Peyer's patch (tissue), 4 donors: Measurements from ENCODE around the gene PLCH2. TPM values are rescaled to one million over a fixed set of nuclear protein-coding genes. Genes with fewer than 3 reads are reported as not detected.

Source experiments
- DNase-seq, 3 donors: peaks; one replicate each; pipeline ENCODE4 v3.0.0-alpha.2; 2017 to 2019
- H3K27ac ChIP-seq, 4 donors: fragments of 200-600 bp; sonication (generic); one replicate each; pipeline ENCODE4 v1.5.1; 2016 to 2019
- H3K27me3 ChIP-seq, 2 donors: fragments of 200-600 bp; sonication (generic); one replicate each; pipeline ENCODE4 v1.5.1; 2019
- H3K36me3 ChIP-seq, 3 donors: fragments of 200-600 bp; sonication (generic); one replicate each; pipeline ENCODE4 v1.5.1; 2016 to 2019
- H3K4me1 ChIP-seq, 4 donors: fragments of 200-600 bp; sonication (generic); one replicate each; pipeline ENCODE4 v1.5.1; 2016 to 2019
- H3K4me3 ChIP-seq, 4 donors: fragments of 200-600 bp; sonication (generic); 1 replicate in 3 of 4; 2 replicates in 1 of 4; pipeline ENCODE4 v1.5.1; 2016 to 2019; ENCODE audit warnings: mild to moderate bottlenecking in 1 of 4
- H3K9me3 ChIP-seq, 4 donors: fragments of 200-600 bp; sonication (generic); one replicate each; pipeline ENCODE4 v1.5.1; 2016 to 2019; ENCODE audit warnings: mild to moderate bottlenecking in 1 of 4
- POLR2A ChIP-seq, 2 donors: fragments of 450-650 bp; IDR thresholded peaks; one replicate each; pipeline ENCODE4 v1.5.1; 2017; ENCODE audit warnings: antibody characterized with exemption in 2 of 2, mild to moderate bottlenecking in 2 of 2, moderate library complexity in 2 of 2
- total RNA-seq, 4 donors: library from RNA; depleted of rRNA; stranded (reverse); fragments of >200 nt; gene quantifications; one replicate each; pipeline ENCODE4 v1.1.0, GENCODE V29; 2016
- TF ChIP-seq, protein P1 (sequence below), 6 experiments: fragments of 450-650 bp in 4 of 6; fragments of 200-600 bp in 2 of 6; sonication (generic) in 1 of 6; IDR thresholded peaks; one replicate each; pipeline ENCODE4 v1.5.1; 2017 to 2019; ENCODE audit warnings: antibody characterized with exemption in 6 of 6, mild to moderate bottlenecking in 3 of 6, moderate library complexity in 1 of 6

PLCH2 gene
- total RNA-seq, 4 donors from 2014 or later, result 2.5 to 18.3 (median 7.8) TPM

DNA sequence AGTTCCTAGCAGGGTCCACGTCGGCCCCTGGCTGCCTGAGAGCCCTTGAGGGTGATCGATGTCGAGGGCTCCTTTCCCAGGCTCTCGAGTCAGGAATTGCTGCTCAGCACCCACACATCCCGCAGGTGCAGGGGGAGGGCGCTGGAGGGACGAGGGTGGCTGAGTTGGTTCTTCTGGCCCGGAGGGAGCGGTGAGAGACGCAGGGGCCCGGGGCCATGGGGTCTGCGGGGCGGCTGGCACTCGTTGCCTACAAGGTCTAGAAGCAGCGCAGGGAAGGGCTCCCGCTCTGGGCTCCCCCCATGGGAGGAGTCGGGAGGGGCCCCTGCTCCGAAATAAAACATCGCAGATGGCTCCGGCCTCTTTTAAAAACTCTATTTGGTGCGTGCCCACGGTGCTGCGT, 32.1 kb downstream of the PLCH2 start:
- Histone ChIP-seq H3K4me3 (no peak overlapping the region), H3K27me3 (peaks cover 0 to 11% of the 10 kb centered on the region in 2 donors), H3K4me1 (no peaks in the 10 kb centered on the region), H3K27ac (no peak overlapping the region), H3K9me3 (no peaks in the 10 kb centered on the region), H3K36me3 (peaks cover 0 to 61% (median 0%) of the 10 kb centered on the region in 3 donors)
- no peak for TF ChIP-seq POLR2A (IDR thresholded peaks at IDR 0.05)
- TF ChIP-seq, protein P1, sequence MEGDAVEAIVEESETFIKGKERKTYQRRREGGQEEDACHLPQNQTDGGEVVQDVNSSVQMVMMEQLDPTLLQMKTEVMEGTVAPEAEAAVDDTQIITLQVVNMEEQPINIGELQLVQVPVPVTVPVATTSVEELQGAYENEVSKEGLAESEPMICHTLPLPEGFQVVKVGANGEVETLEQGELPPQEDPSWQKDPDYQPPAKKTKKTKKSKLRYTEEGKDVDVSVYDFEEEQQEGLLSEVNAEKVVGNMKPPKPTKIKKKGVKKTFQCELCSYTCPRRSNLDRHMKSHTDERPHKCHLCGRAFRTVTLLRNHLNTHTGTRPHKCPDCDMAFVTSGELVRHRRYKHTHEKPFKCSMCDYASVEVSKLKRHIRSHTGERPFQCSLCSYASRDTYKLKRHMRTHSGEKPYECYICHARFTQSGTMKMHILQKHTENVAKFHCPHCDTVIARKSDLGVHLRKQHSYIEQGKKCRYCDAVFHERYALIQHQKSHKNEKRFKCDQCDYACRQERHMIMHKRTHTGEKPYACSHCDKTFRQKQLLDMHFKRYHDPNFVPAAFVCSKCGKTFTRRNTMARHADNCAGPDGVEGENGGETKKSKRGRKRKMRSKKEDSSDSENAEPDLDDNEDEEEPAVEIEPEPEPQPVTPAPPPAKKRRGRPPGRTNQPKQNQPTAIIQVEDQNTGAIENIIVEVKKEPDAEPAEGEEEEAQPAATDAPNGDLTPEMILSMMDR (IDR thresholded peaks at IDR 0.05), result no peak
- DNase-seq, result no peak

DNA sequence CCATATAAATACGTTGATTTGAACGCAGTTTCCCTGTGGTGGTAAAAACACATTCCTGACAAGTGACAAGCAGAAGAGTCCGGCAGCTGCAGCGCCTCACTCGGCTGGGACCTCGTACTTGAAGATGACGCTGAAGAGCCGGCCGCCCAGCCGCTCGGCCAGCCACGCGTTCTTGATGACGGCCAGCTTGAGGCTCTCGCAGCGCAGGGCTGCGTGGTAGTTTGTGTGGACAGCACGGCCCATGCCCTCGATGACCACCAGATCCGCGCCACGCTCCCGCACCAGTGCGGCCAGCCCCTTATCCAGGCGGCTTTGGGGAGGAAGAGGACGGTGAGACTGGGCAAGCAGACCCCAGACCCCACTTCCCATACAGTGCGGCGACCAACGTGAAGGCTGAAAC, 32.7 kb downstream of the PLCH2 start:
- Histone ChIP-seq H3K27ac (no peak overlapping the region), H3K4me1 (no peaks in the 10 kb centered on the region), H3K36me3 (peaks cover 0 to 67% (median 0%) of the 10 kb centered on the region in 3 donors), H3K9me3 (no peaks in the 10 kb centered on the region), H3K27me3 (peaks cover 0 to 11% of the 10 kb centered on the region in 2 donors), H3K4me3 (no peak overlapping the region)
- TF ChIP-seq, protein P1 (IDR thresholded peaks at IDR 0.05), result no peak
- TF ChIP-seq POLR2A (IDR thresholded peaks at IDR 0.05), result no peak
- DNase-seq, result no peak

DNA sequence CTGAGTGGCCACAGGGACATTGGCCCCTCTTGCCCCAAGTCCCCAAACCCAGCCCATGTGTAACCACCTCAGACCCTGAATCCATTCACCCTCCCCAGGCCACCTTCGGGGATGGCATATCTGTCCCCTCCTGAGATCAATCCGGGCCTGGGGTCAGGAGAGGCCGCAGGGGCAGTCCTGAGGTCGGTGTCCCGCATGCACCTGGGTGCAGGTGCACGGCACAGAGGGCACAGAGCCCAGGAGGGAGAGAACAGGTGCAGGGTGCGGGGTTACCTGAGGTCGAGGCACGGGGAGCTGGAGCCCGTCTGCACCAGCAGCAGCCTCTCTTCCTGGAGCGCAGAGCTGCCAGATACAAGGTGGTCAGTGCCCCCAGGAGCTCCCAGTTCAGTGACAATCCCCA, 33.5 kb downstream of the PLCH2 start:
- Histone ChIP-seq H3K9me3 (no peaks in the 10 kb centered on the region), H3K36me3 (peaks cover 0 to 74% (median 0%) of the 10 kb centered on the region in 3 donors), H3K4me1 (no peaks in the 10 kb centered on the region), H3K27me3 (peaks cover 0 to 5% of the 10 kb centered on the region in 2 donors), H3K4me3 (no peak overlapping the region), H3K27ac (no peak overlapping the region)
- TF ChIP-seq, protein P1 (IDR thresholded peaks at IDR 0.05), result no peak
- no peak for TF ChIP-seq POLR2A (IDR thresholded peaks at IDR 0.05)
- DNase-seq, result no peak

DNA sequence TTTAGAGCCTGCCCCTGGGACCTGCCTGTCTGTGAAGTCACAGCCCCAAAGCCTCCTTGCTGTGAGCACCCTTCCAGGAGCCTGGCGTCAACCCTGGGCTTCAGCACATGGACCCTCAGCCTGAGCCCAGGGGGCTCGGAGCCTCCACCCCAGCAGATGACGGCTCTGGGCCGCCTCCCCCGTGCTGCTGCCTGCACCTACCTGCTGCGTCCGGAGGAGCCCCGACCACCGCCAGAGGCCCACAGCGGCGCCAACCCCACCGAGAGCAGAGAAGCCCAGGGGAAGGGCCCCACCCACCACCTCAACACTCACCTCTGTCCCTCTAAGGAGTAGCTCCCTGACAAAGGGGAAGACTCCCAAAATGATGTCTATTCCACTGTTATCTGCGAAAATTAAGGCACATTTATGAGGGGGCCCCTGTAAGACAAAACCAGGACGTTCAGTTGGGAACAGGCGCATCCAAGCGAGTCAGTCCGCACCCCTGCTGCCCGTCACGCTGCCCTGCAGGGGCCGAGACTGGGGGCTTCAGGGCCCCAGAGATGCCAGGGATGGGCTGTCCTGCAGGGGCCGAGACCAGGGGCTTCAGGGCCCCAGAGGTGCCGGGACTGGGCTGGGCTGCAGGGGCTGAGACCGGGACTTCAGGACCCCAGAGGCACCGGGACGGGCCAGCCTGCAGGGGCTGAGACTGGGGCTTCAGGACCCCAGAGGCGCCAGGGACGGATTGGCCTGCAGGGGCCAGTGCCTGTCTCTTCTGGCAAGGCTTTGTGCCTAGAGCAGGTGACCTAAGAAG, 34.5 kb downstream of the PLCH2 start:
- Histone ChIP-seq H3K27ac (no peak overlapping the region), H3K27me3 (no peaks in the 10 kb centered on the region), H3K4me1 (no peaks in the 10 kb centered on the region), H3K4me3 (no peak overlapping the region), H3K9me3 (no peaks in the 10 kb centered on the region), H3K36me3 (peaks cover 0 to 84% (median 0%) of the 10 kb centered on the region in 3 donors)
- DNase-seq, result no peak
- TF ChIP-seq, protein P1 (IDR thresholded peaks at IDR 0.05), result no peak

DNA sequence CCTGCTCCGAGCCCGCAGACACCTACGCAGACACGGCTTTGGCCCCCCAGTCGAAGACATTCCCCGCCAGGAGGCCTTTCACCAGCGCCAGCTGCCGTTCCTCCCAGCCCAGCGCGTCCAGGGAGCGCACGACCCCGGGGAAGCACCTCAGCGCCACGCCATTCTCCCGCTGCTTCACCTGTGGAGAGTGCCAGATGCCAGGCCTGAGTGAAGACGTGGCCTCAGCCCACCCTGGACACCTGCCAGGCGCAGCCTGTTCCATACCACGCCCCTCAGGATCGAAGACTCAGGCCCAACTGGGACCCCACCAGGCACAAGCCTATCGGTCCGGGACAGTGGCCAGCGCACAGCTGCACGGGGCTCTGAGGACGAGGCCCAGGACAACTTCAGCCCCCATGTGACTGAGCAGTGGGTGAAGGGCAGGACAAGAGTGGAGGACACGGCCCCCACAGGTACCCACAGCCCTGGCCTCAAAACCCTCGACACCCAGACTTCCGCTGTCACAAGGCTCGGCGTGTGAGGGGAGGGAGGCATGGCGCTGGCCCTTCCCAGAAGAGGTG, 36.9 kb downstream of the PLCH2 start:
- Histone ChIP-seq H3K36me3 (peaks cover 0 to 99% (median 0%) of the 10 kb centered on the region in 3 donors), H3K27me3 (no peaks in the 10 kb centered on the region), H3K9me3 (no peaks in the 10 kb centered on the region), H3K4me3 (no peak overlapping the region), H3K4me1 (no peaks in the 10 kb centered on the region), H3K27ac (no peak overlapping the region)
- no peak for TF ChIP-seq POLR2A (IDR thresholded peaks at IDR 0.05)
- TF ChIP-seq, protein P1 (IDR thresholded peaks at IDR 0.05), result no peak
- DNase-seq, result no peak
